HG03159 (cell line): ENCODE results near the gene KCNB1.

Experiments
- ATAC-seq: cut with Tn5 transposase; IDR thresholded peaks from one replicate; pipeline ENCODE4 v1.9.1; 2021; ENCODE audit warnings: mild to moderate bottlenecking, moderate library complexity; ENCODE audit not compliant: unreplicated experiment

The KCNB1 gene

GRCh38 chr20:49471397-49471796 lies 11.1 kb downstream of the KCNB1 start:
- no peak for ATAC-seq

- ATAC-seq: no peak
These were observed 11.5 kb downstream of the KCNB1 start for GRCh38 chr20:49470922-49471321.

DNA sequence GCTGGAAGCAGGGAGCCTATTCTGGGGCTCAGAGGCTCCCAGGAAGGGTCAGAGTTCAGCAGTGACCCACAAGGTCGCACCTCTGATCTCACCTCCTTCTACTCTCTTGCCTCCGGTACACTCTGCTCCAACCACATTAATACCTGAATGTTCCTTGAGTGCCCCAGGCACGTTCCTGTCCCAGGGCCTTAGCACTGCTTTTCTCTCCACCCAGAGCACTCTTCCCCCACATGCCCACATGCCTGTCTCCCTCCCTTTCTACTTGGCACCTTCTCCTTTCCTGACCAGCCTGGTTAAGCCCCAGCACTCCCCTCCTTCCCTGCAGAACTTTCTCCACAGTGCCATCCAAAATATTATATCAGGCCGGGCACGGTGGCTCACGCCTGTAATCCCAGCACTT lies 13.4 kb downstream of the KCNB1 start:
- ATAC-seq: no peak

DNA sequence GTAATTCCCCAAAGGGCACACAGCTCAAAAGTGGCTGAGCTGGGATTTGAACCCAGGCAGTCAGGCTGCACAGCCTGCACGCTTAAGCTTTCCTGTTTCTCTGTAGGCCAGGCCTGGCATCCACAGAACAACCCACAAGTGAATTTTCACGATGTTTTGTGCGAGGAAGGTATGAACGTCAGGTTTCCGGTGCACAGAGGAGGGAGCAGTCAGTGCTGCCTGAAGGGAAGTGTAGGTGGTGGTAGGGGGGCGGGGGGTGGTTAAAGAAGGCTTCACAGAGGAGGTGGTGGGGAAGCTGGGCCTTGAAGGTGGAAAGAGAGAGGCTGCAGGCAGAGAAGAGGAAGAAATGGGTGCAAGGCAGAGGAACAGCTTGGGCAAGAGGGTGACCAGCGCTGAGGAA lies 14.1 kb downstream of the KCNB1 start:
- no peak for ATAC-seq

- no peak for ATAC-seq
These were observed 16.2 kb downstream of the KCNB1 start for GRCh38 chr20:49466114-49466912.

DNA sequence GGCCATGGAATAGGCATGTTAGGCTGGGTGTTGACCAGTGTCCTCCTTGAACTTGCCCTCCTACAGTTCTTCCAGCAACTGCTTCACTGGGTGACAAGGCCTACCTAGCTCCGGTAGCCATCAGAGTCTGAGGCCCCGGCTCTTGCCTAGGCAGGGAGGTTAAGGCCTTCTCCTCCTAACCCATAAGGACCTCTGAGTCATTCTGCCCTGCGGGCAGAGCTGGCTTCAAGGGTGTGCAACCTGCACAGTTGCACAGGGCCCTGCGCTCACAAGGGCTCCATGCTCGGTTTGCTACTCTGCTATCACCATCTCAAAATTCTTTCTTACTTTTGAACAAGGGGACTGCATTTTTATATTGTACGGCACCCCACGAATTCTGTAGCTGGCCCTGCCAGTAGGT lies 17.9 kb downstream of the KCNB1 start:
- no peak for ATAC-seq

GRCh38 chr20:49462626-49463025 lies 19.8 kb downstream of the KCNB1 start:
- ATAC-seq: no peak

DNA sequence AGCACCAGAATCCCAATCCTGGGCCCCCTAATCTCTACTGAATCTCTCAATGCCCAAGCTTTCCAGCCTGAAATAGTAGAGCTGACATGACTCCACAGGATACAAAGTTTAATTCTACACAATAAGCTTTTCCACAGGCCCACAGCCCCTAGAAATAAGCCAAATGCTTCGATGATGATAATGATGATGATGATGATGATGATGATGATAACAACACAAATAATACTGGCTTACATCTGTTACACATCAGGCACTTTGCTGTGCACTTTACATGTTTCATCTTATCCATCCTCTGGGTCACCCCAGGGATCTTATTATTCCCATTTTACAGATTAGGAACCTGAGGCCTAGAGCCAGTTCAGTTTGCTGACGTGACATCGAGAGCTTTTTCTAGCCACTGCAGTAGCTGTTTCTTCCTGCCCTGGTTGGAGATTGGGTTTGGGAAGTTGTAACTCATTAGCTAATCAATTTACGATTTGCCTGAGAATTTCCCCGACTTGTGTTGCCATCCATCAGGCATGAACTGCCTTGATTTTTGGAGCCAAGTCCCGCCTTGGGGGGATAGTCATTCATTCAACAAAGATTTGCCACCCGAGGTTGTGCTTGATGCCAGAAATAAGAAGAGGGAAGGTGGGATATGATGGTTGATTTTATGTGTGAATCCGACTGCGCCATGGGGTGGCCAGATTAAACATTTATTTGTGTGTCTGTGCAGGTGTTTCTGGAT lies 20.4 kb downstream of the KCNB1 start:
- ATAC-seq: no peak

- ATAC-seq: no peak
These were observed 21.6 kb downstream of the KCNB1 start for GRCh38 chr20:49460916-49461315.

- ATAC-seq: no peak
These were observed 22.3 kb downstream of the KCNB1 start for GRCh38 chr20:49460131-49460530.

GRCh38 chr20:49459684-49460083 lies 22.8 kb downstream of the KCNB1 start:
- no peak for ATAC-seq

DNA sequence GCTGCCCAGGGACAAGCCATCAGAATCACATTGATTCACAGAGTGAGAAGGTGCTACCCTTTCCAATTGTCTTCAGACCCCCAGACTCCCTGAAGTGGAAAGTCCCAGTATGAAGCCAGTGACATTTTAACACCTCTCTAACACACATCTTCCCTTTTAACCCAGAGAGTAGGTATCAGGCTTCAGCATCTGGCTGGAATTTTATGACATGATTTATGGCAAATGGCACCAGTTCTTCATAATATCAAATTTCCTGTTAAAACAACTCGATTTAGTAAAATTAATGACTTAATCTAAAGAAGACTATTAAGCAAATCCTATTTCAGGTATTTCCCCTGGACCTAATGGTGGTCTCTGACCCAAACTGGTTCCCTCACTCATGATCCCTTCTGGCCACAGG lies 25.0 kb downstream of the KCNB1 start:
- ATAC-seq: no peak

GRCh38 chr20:49456646-49457045 lies 25.8 kb downstream of the KCNB1 start:
- no peak for ATAC-seq

DNA sequence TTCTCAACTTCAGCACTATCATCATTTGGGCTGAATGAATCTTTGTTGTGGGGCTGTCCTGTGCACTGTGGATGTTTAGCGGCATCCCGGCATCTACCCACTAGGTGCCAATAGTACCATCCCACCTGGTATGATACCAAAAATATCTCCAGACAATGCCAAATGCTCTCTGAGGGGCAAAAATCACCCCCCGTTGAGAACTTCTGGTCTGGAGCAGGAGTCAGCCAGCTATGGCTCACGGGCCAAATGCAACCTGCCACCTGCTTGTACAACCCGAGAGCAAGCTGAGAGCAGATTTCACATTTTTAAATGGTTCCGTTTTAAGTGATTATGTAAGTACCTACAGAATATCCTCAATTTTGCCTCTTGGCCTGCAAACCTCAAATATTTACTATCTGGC lies 26.8 kb downstream of the KCNB1 start:
- ATAC-seq: no peak

DNA sequence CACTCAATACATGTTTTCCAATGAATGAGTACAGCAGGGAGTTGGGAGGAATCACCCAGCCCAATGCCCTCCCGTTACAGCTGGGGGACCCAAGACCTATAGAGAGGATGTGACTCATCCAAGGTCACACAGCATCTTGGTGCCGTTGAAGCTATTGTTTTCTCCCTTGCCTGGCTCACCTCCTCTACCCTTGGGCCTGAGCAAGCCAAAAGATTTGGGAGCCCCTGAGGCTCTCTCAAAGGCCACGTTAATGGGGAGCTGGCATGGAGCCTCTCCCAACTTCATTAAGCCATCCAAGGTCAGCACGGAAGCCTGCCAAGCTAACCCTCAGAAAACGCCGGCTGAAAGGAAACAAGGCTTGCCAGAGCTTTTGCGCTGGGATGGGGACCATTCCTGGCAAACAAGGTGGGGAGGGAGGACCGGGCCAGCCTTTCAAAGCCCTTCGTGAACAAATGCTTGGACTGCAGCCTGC lies 30.4 kb downstream of the KCNB1 start:
- ATAC-seq: no peak

DNA sequence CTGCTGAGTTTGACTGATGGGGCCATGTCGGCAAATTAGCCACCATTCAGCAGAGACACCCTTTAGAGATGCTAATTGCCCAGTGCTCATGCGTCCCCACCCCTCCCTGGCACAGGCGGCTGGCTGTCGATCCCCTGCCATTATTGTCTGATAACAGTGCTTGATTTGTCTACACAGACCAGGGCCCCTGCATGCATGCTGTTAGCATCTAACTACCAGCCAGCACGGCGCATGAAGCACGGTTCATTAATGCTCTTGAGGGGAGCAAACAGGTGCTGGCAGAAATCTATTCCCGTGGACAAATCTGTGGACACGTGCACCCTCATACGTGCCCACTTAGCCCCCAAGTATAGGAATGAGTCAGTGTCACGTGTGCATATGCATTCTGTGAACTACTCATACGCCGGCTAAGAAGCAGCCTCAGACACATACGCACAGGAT lies 32.2 kb downstream of the KCNB1 start:
- no peak for ATAC-seq

DNA sequence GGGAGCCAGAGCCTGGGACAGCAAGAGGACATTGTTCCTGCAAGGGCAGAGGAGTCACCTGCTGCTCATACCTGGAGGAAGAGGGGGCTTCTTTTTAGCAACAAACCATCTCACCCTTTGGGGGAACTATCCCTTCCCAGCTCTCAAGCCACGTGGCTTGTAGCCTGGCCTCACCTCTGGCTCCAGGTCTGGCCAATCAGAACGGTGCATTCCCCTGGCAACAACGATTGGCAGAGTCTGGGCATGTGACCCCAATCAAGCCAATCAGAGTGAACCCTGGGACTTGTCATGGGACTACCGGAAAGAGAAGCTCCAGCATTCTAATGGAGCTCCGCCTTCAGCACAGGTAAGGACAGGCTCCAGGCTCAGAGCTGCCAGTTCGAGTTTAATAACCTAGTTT lies 33.6 kb downstream of the KCNB1 start:
- ATAC-seq: no peak

DNA sequence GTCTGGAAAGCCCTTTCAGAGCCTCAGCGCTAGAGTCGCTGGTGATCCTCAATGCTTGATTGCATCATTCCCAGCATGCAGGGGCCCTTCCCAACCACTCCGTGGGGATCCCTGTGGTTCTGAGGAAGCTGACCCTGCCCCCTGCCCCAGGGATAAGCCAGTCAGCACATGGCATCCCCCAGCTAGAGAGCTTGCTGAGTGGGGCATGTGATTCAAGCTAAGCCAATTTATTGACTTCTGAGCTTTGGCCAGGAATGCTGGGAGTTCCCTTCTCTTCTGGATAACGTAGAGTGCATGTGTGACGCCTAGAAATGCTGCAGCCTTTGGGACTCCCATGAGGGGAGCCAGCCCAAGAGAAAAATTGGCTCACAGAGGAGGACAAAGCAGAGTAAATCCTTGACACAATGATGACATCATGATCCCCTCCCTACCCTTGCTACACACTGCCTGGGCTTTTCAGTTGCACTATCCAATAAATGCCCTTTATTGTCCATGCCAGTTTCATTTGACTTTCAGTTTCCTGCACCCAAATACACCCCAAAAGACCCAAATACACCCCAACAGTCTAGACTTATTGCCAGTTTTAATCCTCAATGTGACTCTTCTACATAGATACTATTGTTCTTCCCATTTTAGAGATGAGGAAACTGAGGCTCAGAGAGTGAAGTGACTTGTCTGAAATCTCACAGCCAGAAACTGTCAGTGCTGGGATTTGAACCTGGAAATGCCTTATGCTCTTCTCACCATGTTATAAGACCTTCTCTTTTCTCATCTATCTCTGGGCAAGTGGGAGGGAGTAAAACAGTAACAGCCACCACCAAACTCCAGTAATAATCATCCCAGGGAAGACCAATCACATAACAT lies 34.3 kb downstream of the KCNB1 start:
- no peak for ATAC-seq

- ATAC-seq: no peak
These were observed 35.1 kb downstream of the KCNB1 start for GRCh38 chr20:49447364-49447763.

- no peak for ATAC-seq
These were observed 35.7 kb downstream of the KCNB1 start for GRCh38 chr20:49446808-49447207.

GRCh38 chr20:49446080-49446479 lies 36.4 kb downstream of the KCNB1 start:
- ATAC-seq: no peak
